ENCODE data around the gene ODF2L.

DNA sequence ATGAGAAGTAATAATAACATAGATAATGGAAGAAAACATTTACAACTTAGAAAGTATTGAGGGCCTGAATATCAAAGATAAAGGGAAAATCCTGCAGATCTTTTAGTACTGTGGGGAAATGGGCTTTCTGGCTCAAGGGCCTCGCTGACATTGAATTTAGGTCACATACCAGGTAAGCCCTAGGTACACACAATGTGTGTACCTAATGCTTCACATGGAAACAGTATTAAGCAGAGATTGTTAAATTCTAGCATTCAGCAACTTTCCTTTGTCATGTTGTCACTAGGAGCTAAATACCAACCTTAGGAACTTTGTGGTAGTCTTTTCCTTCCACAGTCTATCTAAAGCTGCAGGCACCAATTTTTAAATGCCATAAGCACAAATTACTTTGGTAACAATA is 49.7 kb downstream of the ODF2L start:
- TF ChIP-seq, protein P1, sequence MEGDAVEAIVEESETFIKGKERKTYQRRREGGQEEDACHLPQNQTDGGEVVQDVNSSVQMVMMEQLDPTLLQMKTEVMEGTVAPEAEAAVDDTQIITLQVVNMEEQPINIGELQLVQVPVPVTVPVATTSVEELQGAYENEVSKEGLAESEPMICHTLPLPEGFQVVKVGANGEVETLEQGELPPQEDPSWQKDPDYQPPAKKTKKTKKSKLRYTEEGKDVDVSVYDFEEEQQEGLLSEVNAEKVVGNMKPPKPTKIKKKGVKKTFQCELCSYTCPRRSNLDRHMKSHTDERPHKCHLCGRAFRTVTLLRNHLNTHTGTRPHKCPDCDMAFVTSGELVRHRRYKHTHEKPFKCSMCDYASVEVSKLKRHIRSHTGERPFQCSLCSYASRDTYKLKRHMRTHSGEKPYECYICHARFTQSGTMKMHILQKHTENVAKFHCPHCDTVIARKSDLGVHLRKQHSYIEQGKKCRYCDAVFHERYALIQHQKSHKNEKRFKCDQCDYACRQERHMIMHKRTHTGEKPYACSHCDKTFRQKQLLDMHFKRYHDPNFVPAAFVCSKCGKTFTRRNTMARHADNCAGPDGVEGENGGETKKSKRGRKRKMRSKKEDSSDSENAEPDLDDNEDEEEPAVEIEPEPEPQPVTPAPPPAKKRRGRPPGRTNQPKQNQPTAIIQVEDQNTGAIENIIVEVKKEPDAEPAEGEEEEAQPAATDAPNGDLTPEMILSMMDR (IDR thresholded peaks at IDR 0.05) = no peak
- TF ChIP-seq ZFX (IDR thresholded peaks at IDR 0.05; ENCODE audit: borderline replicate concordance) = no peak
